ENCODE measurements around the gene RGS3. TPM values are rescaled to one million over a fixed set of nuclear protein-coding genes. Genes with fewer than 3 reads are reported as not detected.

RGS3 gene
- total RNA-seq, 1 donor from 2014 or later, result 29.9 TPM

DNA sequence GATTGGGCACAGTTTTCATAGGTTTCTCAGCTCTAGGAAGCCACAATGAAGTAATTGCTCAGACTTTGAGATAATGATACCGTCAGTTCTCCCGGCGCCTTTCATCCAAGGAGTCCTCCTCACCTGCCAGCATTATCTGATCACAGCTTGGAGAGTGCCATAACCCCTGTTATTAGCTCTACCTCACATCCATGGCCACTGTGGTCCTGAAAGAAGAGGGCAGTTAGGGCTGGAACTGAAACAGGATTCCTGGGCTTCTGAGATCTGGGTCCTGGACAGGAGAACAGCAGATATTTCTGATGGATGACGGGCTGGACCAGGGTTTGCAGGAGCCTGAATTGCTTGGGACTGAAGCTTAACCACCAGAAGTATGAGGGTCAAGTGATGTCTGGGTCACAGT is 13.5 kb downstream of the RGS3 start:
- H3K27me3 Mint-ChIP-seq, result no peaks in the 10 kb centered on the region
- DNase-seq (ENCODE audit: extremely low spot score, unreplicated experiment), result peak; percentile 3
- peaks cover 4% of the 10 kb centered on the region for H3K9me3 Mint-ChIP-seq
- no peak overlapping the region for H3K4me3 Mint-ChIP-seq
- TF ChIP-seq, protein P1, sequence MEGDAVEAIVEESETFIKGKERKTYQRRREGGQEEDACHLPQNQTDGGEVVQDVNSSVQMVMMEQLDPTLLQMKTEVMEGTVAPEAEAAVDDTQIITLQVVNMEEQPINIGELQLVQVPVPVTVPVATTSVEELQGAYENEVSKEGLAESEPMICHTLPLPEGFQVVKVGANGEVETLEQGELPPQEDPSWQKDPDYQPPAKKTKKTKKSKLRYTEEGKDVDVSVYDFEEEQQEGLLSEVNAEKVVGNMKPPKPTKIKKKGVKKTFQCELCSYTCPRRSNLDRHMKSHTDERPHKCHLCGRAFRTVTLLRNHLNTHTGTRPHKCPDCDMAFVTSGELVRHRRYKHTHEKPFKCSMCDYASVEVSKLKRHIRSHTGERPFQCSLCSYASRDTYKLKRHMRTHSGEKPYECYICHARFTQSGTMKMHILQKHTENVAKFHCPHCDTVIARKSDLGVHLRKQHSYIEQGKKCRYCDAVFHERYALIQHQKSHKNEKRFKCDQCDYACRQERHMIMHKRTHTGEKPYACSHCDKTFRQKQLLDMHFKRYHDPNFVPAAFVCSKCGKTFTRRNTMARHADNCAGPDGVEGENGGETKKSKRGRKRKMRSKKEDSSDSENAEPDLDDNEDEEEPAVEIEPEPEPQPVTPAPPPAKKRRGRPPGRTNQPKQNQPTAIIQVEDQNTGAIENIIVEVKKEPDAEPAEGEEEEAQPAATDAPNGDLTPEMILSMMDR (conservative IDR thresholded peaks at IDR 0.05), result no peak
- H3K27ac Mint-ChIP-seq, result no peak overlapping the region
- no peaks in the 10 kb centered on the region for H3K36me3 Mint-ChIP-seq
- peaks cover 16% of the 10 kb centered on the region for H3K4me1 Mint-ChIP-seq (ENCODE audit: unreplicated experiment)

DNA sequence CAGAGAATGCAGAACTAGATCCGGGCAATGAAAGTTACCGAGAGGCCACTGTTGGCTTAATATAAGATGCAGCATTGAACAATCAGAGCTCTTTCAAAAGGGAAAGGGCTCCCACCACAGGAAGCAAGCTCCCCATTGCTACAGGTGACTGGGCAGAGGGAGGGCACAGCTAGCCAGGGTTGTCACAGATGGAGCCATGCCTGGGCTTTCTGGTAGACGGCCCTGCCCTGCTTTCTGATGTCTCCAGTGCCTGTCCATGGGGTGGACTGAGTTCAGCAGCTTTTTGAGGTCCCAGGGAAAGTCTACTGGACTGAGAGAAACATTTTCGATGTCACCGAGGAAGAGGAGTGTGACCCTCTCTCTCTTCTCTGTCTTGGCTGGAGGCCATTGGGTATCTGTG is 14.1 kb downstream of the RGS3 start:
- TF ChIP-seq, protein P1 (conservative IDR thresholded peaks at IDR 0.05), result no peak
- Mint-ChIP-seq H3K4me3 (no peak overlapping the region), H3K9me3 (no peaks in the 10 kb centered on the region), H3K4me1 (ENCODE audit: unreplicated experiment) (peaks cover 16% of the 10 kb centered on the region), H3K27me3 (no peaks in the 10 kb centered on the region), H3K27ac (no peak overlapping the region), H3K36me3 (no peaks in the 10 kb centered on the region)
- DNase-seq (ENCODE audit: extremely low spot score, unreplicated experiment), result peak; percentile 31

DNA sequence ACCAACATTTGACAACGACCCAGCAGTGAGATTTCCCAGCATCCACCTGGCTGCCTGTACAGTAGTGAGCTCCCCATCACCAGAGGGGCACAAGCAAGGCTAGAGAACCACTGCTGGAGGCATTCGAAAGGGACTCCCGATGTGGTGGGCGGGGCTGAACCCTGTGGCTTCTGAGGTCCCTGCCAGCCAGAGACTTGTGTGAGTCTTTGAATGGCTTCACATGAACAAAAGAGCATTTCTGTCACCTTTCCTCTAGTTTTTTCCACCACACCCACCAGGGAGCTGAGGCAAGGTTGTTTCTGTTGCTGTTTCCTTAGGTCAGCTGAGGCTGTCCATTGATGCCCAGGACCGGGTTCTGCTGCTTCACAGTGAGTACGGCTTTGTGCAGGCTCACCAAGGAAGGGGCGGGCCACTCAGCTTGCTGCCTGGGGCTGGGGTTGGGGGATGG is 15.7 kb downstream of the RGS3 start:
- TF ChIP-seq, protein P1 (conservative IDR thresholded peaks at IDR 0.05), result no peak
- DNase-seq (ENCODE audit: extremely low spot score, unreplicated experiment), result no peak

DNA sequence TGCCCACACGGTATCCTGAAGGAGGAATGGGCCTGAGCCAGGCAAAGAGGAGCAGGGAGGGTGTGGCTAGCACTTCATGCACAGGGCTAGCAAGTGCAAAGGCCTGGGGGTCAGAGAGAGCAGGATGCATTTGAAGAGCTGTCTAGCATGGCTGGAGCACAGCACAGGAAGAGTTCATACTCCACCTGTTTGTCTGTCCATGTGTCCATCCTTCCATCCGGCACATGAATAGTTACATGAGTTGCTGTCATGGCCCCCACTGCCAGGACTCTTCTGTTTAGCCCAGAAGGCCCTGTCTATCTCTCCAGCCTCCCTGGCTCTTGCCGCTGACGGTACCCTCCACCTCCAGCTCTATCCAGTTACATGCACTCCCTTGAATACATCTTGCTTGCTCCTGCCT is 17.1 kb downstream of the RGS3 start:
- H3K27me3 Mint-ChIP-seq, result no peaks in the 10 kb centered on the region
- no peak overlapping the region for H3K4me3 Mint-ChIP-seq
- H3K36me3 Mint-ChIP-seq, result no peaks in the 10 kb centered on the region
- no peak for DNase-seq (ENCODE audit: extremely low spot score, unreplicated experiment)
- no peak overlapping the region for H3K27ac Mint-ChIP-seq
- TF ChIP-seq, protein P1 (conservative IDR thresholded peaks at IDR 0.05), result no peak
- peaks cover 5% of the 10 kb centered on the region for H3K4me1 Mint-ChIP-seq (ENCODE audit: unreplicated experiment)
- H3K9me3 Mint-ChIP-seq, result no peaks in the 10 kb centered on the region

More for the DNA sequence above, 15.7 kb downstream of the RGS3 start:
- peaks cover 10% of the 10 kb centered on the region for H3K4me1 Mint-ChIP-seq (ENCODE audit: unreplicated experiment)
- H3K4me3 Mint-ChIP-seq, result no peak overlapping the region
- H3K27me3 Mint-ChIP-seq, result no peaks in the 10 kb centered on the region
- no peaks in the 10 kb centered on the region for H3K36me3 Mint-ChIP-seq
- H3K9me3 Mint-ChIP-seq, result no peaks in the 10 kb centered on the region
- no peak overlapping the region for H3K27ac Mint-ChIP-seq

DNA sequence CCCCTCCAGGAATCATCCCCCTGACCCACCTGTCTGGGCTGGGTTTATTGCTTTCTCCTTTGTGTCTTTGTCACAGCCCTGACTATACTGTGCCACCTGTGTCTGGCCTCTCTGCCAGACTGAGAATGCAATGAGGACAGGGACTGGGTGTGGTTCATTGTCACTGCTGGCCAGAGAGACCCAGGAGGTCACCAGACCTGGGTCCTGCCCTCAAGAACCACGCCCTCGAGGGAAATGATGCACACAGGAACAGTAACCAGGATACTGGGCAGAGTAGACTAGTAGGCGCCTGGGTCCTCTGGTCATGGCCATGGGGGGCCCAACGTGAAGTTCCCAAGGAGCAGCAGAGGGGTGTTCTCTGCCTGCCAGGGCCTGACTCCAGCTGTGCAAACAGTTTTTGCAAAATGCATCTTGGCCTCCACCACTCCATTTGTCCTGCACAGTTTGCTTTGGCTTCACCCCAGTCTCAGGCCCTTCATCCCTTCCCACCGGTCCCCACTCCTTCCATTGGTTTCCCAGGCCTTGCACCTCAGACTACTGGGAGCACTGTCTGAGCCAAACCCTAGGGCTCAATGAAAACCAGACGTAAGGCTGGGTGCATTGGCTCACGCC is 17.8 kb downstream of the RGS3 start:
- DNase-seq (ENCODE audit: extremely low spot score, unreplicated experiment), result no peak
- no peak overlapping the region for H3K27ac Mint-ChIP-seq
- H3K27me3 Mint-ChIP-seq, result no peaks in the 10 kb centered on the region
- TF ChIP-seq, protein P1 (conservative IDR thresholded peaks at IDR 0.05), result no peak
- H3K4me1 Mint-ChIP-seq (ENCODE audit: unreplicated experiment), result peaks cover 5% of the 10 kb centered on the region
- no peaks in the 10 kb centered on the region for H3K36me3 Mint-ChIP-seq
- H3K9me3 Mint-ChIP-seq, result no peaks in the 10 kb centered on the region
- H3K4me3 Mint-ChIP-seq, result no peak overlapping the region
